GM18508 (cell line): ENCODE measurements around the gene SPINK2.
A peak's percentile ranks its signal among the peaks of the same experiment; 100 is the strongest.

ENCODE experiments used
- ATAC-seq: cut with Tn5 transposase; IDR thresholded peaks from one replicate; pipeline ENCODE4 v1.9.1; 2021; ENCODE audit warnings: moderate number of reproducible peaks; ENCODE audit not compliant: insufficient read depth, unreplicated experiment

The SPINK2 gene

GRCh38 chr4:56803471-56803870, 18.0 kb downstream of the SPINK2 start:
- ATAC-seq = no peak

DNA sequence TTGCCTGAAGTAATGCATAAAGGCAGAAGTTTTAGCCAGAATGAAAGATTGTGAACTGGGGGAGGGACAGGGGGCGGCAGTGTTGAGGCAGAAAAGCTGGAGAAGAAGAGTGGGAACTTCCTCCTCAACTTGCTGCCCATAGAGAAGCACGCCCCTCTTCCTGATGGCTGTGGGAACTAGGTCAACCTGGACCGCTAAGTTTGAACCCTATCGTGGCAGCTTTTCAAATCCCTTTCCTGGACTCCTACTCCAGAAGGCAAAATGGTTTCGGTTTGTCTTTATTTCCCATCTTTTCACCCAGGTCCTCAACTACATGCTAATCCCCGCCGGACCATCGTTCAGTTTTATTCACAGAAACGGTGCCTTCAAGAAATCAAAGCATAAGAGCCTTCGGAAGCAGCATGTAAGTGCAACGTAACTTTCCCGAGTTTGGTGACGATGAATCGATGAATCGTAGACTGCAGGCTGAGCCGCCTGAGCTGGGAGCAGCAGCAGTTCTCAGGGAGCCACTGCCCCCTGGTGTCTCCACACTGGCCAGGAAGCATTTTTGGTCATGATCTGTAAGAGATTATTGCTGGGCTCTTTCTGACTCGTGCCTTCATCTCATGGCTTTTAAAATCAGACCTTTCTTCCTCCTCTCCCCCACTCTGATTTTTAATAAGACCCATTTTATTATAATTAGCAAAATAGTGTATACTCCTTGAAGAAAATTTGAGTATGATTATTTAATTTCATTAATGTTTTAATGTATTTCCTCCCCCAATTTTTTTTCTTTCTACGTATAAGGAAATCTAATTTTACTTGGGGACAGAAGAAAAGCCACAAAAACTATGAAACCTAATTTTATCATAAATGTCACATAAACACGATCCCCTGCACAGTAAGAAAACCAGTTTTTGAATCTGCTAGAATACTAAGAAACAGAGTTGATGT, 21.4 kb downstream of the SPINK2 start:
- ATAC-seq = peak; percentile 89

GRCh38 chr4:56799161-56799759, 22.2 kb downstream of the SPINK2 start:
- no peak for ATAC-seq

DNA sequence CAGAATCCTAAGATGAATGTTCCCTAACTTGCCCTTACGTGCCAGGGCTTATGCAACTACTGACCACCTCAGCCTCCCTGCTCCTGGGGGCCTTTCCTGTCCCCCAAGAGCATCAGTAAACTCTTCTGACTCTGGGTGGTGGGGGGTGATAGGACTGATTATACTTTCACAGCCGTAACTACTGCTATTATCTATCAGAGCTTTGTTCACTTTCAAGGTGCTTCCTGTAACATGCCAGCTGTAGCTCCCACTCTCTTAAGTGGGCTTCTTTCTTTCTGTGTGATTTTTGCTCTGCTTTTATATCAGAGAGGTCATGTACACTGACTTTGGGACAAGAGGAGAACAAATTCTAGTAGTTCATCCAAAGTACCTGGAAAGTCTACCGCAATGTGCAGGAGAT, 25.3 kb downstream of the SPINK2 start:
- ATAC-seq = no peak

GRCh38 chr4:56791316-56791715, 30.2 kb downstream of the SPINK2 start:
- peak; percentile 59 for ATAC-seq

- no peak for ATAC-seq
Measured at GRCh38 chr4:56790691-56791091, 30.8 kb downstream of the SPINK2 start.

DNA sequence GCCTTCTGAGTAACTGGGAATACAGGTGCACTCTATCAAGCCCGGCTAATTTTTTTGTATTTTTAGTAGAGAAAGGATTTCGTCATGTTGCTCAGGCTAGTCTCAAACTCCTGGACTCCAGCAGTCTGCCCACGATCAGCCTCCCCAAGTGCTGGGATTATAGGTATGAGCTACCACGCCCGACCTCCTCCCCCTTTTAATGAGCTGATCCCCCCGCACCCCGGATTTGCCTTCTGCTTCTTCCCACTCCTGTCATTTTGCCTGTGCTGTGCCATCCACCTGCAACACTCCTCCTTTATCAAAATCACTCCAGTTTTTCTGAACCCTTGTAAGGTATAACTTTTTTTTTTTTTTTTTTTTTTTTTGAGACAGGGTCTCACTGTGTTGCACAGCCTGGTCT, 33.4 kb downstream of the SPINK2 start:
- ATAC-seq = no peak

DNA sequence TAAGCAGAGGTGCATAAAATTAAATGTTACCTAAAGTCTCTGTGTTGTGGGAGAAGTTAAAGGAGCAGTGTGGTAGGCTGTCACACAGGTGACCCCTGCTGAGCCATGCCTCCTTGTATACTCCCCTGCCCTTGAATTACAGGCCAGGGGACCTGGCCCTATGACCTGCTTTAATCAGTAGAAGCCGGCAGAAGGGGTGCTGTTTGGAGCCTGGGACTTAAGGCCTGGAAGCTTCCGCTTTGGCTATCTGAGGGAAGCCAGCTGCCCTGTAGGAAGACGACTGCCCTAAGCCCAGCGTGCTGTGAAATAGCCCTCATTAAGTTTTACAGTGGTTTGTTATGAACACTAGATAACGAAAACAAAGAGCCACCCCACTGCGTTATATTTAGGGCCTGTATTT, 34.1 kb downstream of the SPINK2 start:
- no peak for ATAC-seq

DNA sequence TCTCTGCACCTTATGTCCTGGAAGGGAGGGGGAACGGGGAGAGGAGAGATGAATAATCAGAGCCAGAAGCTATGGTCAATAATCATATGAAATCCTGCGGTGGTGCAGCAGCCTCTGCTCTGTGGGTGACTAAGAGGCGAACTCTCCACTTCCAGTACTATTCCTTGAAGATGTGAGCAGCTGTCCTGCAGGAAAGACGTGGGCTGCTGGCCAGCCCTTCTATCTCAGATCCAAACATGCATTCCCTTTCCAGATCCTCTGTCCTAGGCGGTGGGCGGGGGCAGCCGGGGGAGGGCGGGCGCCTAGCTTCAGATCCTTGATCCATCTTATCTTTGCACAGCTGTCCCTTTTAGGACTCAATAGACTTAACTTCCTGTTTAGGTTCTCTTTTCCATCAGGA, 34.5 kb downstream of the SPINK2 start:
- no peak for ATAC-seq

DNA sequence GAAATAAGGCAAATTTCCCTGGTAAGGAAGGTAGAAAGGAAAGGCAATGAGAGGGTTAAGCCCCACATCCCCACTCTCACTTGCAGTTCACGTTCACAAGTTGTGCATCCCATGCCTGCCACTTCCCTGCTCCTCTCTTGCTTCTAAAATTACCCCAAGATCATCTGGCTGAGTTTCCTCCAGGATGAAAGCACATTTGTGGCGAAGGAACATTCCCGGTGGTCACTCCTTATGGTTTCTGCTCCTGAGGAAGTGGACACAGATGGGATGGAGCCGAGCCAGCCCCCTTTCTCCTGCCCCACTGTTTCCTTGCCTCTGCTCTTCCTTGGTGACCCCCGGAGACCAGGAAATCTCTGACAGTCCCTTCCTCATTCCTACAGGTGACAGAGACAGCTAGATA, 37.5 kb downstream of the SPINK2 start:
- no peak for ATAC-seq

DNA sequence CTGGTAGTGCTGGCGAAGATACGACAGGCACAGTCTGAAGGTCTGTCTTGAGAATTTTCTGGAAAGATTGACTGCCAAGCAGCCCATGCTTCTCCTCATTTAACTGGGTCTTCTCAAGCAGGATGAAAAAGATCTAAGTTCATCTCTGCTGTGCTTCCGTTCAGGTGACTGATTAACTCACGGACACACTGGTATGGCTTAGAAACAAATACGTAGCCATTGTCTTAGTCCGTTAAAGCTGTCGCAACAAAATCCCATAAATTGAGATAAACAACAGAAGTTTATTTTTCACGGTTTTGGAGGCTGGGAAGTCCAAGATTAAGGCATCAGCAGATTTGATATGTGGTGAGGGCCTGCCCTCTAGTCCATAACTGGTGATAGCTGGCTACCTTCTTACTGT, 39.5 kb downstream of the SPINK2 start:
- no peak for ATAC-seq

DNA sequence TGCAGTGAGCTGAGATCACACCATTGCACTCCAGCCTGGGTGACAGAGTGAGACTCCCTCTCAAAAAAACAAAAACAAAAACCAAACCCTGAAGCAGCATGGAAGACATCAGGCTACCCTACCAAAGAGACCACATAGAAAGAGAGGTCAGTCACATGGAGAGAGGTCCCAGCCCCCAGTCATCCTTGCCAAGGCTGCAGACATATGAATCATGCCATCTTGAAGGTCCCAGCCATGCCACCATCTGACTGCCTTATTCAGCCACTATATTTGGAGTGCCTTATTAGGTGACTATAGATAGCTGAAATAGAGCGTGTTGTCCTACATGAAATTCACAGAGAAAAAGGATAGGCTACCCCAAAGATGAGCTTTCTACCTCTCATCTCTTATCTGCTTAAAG, 48.2 kb downstream of the SPINK2 start:
- ATAC-seq = no peak

DNA sequence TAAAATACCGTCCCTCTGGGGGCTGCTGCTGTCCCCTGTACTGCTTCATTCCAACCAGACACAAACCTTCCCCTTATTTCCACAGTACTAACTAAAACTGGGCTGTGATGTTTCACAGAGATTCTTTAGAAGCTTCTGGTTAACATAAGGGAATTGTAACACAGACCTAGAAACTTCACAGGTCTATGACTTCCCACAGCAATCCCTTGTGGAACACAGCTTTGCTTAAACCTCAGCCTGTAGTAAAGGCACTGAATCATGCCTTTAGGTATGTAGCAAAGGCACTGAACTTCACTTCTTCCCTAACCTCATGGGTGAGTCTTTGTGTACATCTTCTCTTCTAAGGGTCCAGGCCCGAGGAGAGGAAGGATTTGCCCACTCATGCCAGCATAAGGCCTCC, 49.4 kb downstream of the SPINK2 start:
- ATAC-seq = no peak

DNA sequence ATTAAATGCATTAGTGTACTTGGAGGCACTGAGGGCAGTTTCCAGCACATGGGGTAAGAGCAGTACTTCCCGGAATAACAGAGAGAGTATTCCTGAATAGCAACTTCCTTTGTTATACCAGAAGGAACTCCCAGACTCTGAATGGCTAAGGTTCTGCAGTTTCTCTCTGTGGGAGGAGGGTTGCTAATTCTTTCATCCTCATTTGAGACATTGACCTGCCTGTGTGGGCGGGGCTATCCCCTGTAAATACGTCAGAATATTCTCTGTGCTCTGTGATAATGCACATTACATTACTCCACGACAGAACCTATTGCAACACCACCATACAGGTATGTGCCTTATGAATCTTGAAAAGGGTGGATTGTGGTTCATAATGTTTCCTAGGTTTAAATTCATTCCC, 52.7 kb downstream of the SPINK2 start:
- no peak for ATAC-seq

GRCh38 chr4:56768316-56768715, 53.2 kb downstream of the SPINK2 start:
- no peak for ATAC-seq

DNA sequence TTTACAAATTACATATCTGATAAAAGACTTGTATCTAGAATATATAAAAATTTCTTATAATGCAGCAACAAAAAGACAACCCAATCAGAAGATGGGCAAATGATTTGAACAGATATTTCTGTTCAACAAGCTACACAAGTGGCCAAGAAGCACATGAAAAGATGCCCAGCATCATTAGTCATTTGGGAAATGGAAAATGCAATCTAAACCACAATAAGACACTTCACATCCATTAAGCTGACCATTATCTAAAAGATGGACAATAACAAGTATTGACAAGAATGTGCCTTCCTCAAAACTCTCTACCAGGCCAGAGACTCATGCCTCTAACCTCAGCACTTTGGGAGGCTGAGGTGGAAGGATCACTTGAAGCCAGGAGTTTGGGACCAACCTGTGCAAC, 53.9 kb downstream of the SPINK2 start:
- no peak for ATAC-seq

DNA sequence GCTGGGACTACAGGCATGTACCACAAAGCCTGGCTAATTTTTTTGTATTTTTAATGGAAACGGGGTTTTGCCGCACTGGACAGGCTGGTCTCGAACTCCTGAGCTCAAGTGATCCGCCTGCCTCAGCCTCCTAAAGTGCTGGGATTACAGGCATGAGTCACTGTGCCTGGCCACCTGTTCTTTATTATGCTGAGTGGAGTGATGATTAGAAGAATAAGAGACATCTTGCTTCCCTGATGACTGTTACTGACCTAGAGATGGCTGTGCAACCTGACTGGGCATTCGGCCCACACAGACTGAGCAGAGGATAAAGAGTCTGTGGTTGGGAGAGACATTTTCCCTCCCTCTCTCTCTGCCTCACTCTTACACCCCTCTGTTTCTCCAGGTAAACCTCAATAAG, 56.7 kb downstream of the SPINK2 start:
- ATAC-seq = no peak

GRCh38 chr4:56764223-56764622, 57.3 kb downstream of the SPINK2 start:
- ATAC-seq = no peak

- peak; percentile 38 for ATAC-seq
Measured at GRCh38 chr4:56762484-56763250, 58.8 kb downstream of the SPINK2 start.

- no peak for ATAC-seq
Measured at GRCh38 chr4:56760183-56760582, 61.3 kb downstream of the SPINK2 start.
